ENCODE data around the gene TGFBI. TPM values are rescaled to one million over a fixed set of nuclear protein-coding genes. Genes with fewer than 3 reads are reported as not detected.

TGFBI gene
- total RNA-seq, 1 experiment from 2014 or later, result 142 TPM

- no peak for DNase-seq
- ChIA-PET POLR2A (no interaction called here), CTCF (no interaction called here)
- Mint-ChIP-seq H3K27me3 (ENCODE audit: insufficient read depth, unreplicated experiment) (no peaks in the 10 kb centered on the region), H3K4me1 (ENCODE audit: low read depth, unreplicated experiment) (no peaks in the 10 kb centered on the region), H3K27ac (ENCODE audit: unreplicated experiment) (no peak overlapping the region), H3K4me3 (ENCODE audit: unreplicated experiment) (no peak overlapping the region), H3K9me3 (ENCODE audit: unreplicated experiment) (no peaks in the 10 kb centered on the region), H3K36me3 (ENCODE audit: insufficient read depth, unreplicated experiment) (no peaks in the 10 kb centered on the region)
- Histone ChIP-seq H3K9me3 (no peaks in the 10 kb centered on the region), H3K4me1 (0 out of 2 replicates have a peak, but pooled peaks cover 3% of the 10 kb centered on the region), H3K27me3 (replicated peaks; ENCODE audit: control insufficient read depth, insufficient read depth, low read length) (no peaks in the 10 kb centered on the region), H3K4me3 (ENCODE audit: low read depth, low read length) (no peak overlapping the region), H3K36me3 (ENCODE audit: control insufficient read depth, insufficient read depth, low read length) (no peaks in the 10 kb centered on the region)
- intact Hi-C loops (cut with micrococcal nuclease; ENCODE audit: unreplicated experiment), result no loop called here
- no peak for TF ChIP-seq CTCF (IDR thresholded peaks at IDR 0.05; ENCODE audit: insufficient read depth in 1 of 2, low read depth in 1 of 2, low read length in 1 of 2, severe bottlenecking in 1 of 2, unreplicated experiment in 1 of 2)
- BruUV-seq (replicated peaks), result no TSS peak
Observed at GRCh38 chr5:136006761-136007251, 22.0 kb upstream of the TGFBI start.

GRCh38 chr5:136007271-136007670, 21.5 kb upstream of the TGFBI start:
- Histone ChIP-seq H3K27me3 (replicated peaks; ENCODE audit: control insufficient read depth, insufficient read depth, low read length) (no peaks in the 10 kb centered on the region), H3K9me3 (no peaks in the 10 kb centered on the region), H3K36me3 (ENCODE audit: control insufficient read depth, insufficient read depth, low read length) (no peaks in the 10 kb centered on the region), H3K4me1 (0 out of 2 replicates have a peak, but pooled peaks cover 3% of the 10 kb centered on the region), H3K4me3 (ENCODE audit: low read depth, low read length) (no peak overlapping the region)
- intact Hi-C loops (cut with micrococcal nuclease; ENCODE audit: unreplicated experiment), result no loop called here
- no peak overlapping the region for H3K27ac Mint-ChIP-seq (ENCODE audit: unreplicated experiment)
- TF ChIP-seq CTCF (IDR thresholded peaks at IDR 0.05; ENCODE audit: insufficient read depth in 1 of 2, low read depth in 1 of 2, low read length in 1 of 2, severe bottlenecking in 1 of 2, unreplicated experiment in 1 of 2), result no peak
- H3K36me3 Mint-ChIP-seq (ENCODE audit: insufficient read depth, unreplicated experiment), result no peaks in the 10 kb centered on the region
- H3K4me3 Mint-ChIP-seq (ENCODE audit: unreplicated experiment), result no peak overlapping the region
- CTCF ChIA-PET, result no interaction called here
- POLR2A ChIA-PET, result no interaction called here
- no peaks in the 10 kb centered on the region for H3K27me3 Mint-ChIP-seq (ENCODE audit: insufficient read depth, unreplicated experiment)
- DNase-seq, result no peak
- no peaks in the 10 kb centered on the region for H3K9me3 Mint-ChIP-seq (ENCODE audit: unreplicated experiment)
- no peaks in the 10 kb centered on the region for H3K4me1 Mint-ChIP-seq (ENCODE audit: low read depth, unreplicated experiment)
- no TSS peak for BruUV-seq (replicated peaks)

- H3K4me1 ChIP-seq, result 0 out of 2 replicates have a peak, but pooled peaks cover 3% of the 10 kb centered on the region
- CTCF ChIA-PET, result no interaction called here
Observed at GRCh38 chr5:136011414-136012001, 17.3 kb upstream of the TGFBI start.

More at GRCh38 chr5:136011414-136012001, 17.3 kb upstream of the TGFBI start:
- H3K36me3 ChIP-seq (ENCODE audit: control insufficient read depth, insufficient read depth, low read length), result no peaks in the 10 kb centered on the region
- Mint-ChIP-seq H3K27ac (ENCODE audit: unreplicated experiment) (no peak overlapping the region), H3K36me3 (ENCODE audit: insufficient read depth, unreplicated experiment) (no peaks in the 10 kb centered on the region), H3K4me3 (ENCODE audit: unreplicated experiment) (no peak overlapping the region), H3K9me3 (ENCODE audit: unreplicated experiment) (no peaks in the 10 kb centered on the region), H3K4me1 (ENCODE audit: low read depth, unreplicated experiment) (no peaks in the 10 kb centered on the region), H3K27me3 (ENCODE audit: insufficient read depth, unreplicated experiment) (peaks cover 3% of the 10 kb centered on the region)
- TF ChIP-seq CTCF (IDR thresholded peaks at IDR 0.05; ENCODE audit: insufficient read depth in 1 of 2, low read depth in 1 of 2, low read length in 1 of 2, severe bottlenecking in 1 of 2, unreplicated experiment in 1 of 2), result no peak
- no peaks in the 10 kb centered on the region for H3K9me3 ChIP-seq
- no peak overlapping the region for H3K4me3 ChIP-seq (ENCODE audit: low read depth, low read length)
- intact Hi-C loops (cut with micrococcal nuclease; ENCODE audit: unreplicated experiment), result loop anchor here (5.0 kb wide), 1 partner anchor 46 kb away; no protein-coding TSS in a partner anchor
- POLR2A ChIA-PET, result interaction anchor here (0.6 kb wide), 1 partner anchor 1953 kb away, joined by 3 read pairs; no protein-coding TSS in a partner anchor
- DNase-seq, result no peak
- no TSS peak for BruUV-seq (replicated peaks)
- no peaks in the 10 kb centered on the region for H3K27me3 ChIP-seq (replicated peaks; ENCODE audit: control insufficient read depth, insufficient read depth, low read length)
